Spleen (tissue), 7 donors: ENCODE measurements around the gene GMNC.

ENCODE experiments used
- POLR2A ChIP-seq, 3 donors: fragments of 450-650 bp; IDR thresholded peaks; one replicate each; pipeline ENCODE4 v1.5.1; 2017; ENCODE audit warnings: antibody characterized with exemption in 3 of 3, mild to moderate bottlenecking in 1 of 3
- POLR2AphosphoS5 ChIP-seq, 3 donors: sonication (generic); formaldehyde crosslinking; IDR thresholded peaks; one replicate each; pipeline ENCODE4 v1.5.1; 2017; ENCODE audit warnings: antibody characterized with exemption in 3 of 3
- TF ChIP-seq, protein P1 (sequence below), 11 experiments: fragments of 200-600 bp in 7 of 11; fragments of 450-650 bp in 4 of 11; sonication (generic) in 4 of 11; IDR thresholded peaks in 8 of 11; conservative IDR thresholded peaks in 3 of 11; 1 replicate in 7 of 11; 2 replicates in 4 of 11; pipeline versions ENCODE4 v1.4.0 to v1.8.0; 2016 to 2021; ENCODE audit warnings: antibody characterized with exemption in 11 of 11, inconsistent platforms in 4 of 11, mild to moderate bottlenecking in 1 of 11
- donor health status: DM: no; HTN: no; CAD: no; lungs with moderate emphysema.
- donor health status: DM: no; HTN: no; CAD: no.
- donor health status: DM: no; HTN: no; CAD: no.

DNA sequence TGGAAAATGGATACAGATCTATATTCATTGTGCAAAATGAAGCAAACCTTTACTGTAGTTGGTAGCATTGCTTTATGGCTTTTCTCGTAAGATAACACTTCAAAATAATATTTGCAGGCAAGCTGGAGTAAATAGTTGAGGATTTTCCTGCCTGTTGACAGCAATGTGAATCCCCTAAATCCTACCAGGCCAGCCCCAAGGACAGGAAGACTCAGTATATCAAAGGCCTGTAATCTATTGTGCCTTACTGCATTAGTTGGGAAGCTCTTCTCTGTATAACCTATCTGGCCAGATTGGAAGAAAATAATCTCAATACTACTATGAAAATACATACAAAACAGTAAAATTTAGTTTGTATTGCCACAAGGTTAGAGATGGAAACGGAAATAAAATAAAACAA is 4.6 kb upstream of the GMNC start:
- TF ChIP-seq, protein P1, sequence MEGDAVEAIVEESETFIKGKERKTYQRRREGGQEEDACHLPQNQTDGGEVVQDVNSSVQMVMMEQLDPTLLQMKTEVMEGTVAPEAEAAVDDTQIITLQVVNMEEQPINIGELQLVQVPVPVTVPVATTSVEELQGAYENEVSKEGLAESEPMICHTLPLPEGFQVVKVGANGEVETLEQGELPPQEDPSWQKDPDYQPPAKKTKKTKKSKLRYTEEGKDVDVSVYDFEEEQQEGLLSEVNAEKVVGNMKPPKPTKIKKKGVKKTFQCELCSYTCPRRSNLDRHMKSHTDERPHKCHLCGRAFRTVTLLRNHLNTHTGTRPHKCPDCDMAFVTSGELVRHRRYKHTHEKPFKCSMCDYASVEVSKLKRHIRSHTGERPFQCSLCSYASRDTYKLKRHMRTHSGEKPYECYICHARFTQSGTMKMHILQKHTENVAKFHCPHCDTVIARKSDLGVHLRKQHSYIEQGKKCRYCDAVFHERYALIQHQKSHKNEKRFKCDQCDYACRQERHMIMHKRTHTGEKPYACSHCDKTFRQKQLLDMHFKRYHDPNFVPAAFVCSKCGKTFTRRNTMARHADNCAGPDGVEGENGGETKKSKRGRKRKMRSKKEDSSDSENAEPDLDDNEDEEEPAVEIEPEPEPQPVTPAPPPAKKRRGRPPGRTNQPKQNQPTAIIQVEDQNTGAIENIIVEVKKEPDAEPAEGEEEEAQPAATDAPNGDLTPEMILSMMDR (IDR thresholded peaks at IDR 0.05 in 8 of 11, conservative IDR thresholded peaks at IDR 0.05 in 3 of 11) = no peak
- no peak for TF ChIP-seq POLR2A (IDR thresholded peaks at IDR 0.05)
- TF ChIP-seq POLR2AphosphoS5 (IDR thresholded peaks at IDR 0.05) = no peak
